ENCODE data around the gene PPP1R10.
A peak's percentile ranks its signal among the peaks of the same experiment; 100 is the strongest.
"Not testable (repeated sequence)": the region's sequence is repeated elsewhere in the genome, so short reads cannot be mapped to it uniquely, and the experiment has no call there.

Gene PPP1R10

GRCh38 chr6:30616811-30617564 lies at the start of gene PPP1R10:
PPP1R10 (minus strand) TSS chr6:30617243; CDS start chr6:30609944, 7,299 bp downstream.
- H3K4me3 ChIP-seq (ENCODE audit: low read length), result peak within 1 kb of the TSS; percentile 96
- TF ChIP-seq, protein P1, sequence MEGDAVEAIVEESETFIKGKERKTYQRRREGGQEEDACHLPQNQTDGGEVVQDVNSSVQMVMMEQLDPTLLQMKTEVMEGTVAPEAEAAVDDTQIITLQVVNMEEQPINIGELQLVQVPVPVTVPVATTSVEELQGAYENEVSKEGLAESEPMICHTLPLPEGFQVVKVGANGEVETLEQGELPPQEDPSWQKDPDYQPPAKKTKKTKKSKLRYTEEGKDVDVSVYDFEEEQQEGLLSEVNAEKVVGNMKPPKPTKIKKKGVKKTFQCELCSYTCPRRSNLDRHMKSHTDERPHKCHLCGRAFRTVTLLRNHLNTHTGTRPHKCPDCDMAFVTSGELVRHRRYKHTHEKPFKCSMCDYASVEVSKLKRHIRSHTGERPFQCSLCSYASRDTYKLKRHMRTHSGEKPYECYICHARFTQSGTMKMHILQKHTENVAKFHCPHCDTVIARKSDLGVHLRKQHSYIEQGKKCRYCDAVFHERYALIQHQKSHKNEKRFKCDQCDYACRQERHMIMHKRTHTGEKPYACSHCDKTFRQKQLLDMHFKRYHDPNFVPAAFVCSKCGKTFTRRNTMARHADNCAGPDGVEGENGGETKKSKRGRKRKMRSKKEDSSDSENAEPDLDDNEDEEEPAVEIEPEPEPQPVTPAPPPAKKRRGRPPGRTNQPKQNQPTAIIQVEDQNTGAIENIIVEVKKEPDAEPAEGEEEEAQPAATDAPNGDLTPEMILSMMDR (IDR thresholded peaks at IDR 0.05; ENCODE audit: insufficient read depth, low read depth, low read length, missing control alignments), result no peak
- peak; percentile 100 for DNase-seq (ENCODE audit: low read depth)

DNA sequence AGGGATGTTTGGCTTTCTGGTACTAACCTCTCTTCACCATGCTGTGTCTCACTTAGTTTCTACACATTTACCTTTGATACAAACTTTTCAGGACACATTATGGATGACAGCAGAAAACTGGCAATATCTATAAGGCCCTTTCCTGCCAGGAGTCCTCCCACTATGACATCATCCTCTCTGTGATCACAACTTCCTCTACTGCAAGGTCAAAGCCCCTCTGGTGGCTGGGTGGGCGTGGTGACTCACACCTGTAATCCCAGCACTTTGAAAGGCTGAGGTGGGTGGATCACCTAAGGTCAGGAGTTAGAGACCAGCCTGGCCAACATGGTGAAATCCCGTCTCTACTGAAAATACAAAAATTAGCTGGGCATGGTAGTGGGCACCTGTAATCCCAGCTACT lies 49.3 kb upstream of the PPP1R10 start:
- peak; percentile 28 for DNase-seq (ENCODE audit: low read depth)
- H3K4me3 ChIP-seq (ENCODE audit: low read length), result not testable (repeated sequence)

GRCh38 chr6:30664994-30665767 lies 48.1 kb upstream of the PPP1R10 start:
- no peak overlapping the region for H3K4me3 ChIP-seq (ENCODE audit: low read length)
- TF ChIP-seq, protein P1 (IDR thresholded peaks at IDR 0.05; ENCODE audit: insufficient read depth, low read depth, low read length, missing control alignments), result no peak
- DNase-seq (ENCODE audit: low read depth), result no peak

DNA sequence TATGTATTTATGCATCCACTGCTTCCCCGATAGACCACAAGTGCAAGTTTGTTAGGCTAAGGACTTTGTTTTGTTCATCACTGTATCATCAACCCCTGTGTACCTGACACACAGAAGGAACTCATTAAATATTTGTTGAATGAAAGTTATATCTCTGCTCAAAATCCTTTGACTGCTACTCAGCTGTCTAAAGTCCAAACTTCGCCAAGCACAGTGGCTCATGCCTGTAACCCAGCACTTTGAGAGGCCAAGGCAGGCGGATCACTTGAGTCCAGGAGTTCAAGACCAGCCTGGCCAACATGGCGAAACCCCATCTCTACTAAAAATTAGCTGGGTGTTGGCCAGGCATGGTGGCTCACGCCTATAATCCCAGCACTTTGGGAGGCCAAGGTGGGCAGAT lies 40.9 kb upstream of the PPP1R10 start:
- not testable (repeated sequence) for H3K4me3 ChIP-seq (ENCODE audit: low read length); DNase-seq (ENCODE audit: low read depth)

DNA sequence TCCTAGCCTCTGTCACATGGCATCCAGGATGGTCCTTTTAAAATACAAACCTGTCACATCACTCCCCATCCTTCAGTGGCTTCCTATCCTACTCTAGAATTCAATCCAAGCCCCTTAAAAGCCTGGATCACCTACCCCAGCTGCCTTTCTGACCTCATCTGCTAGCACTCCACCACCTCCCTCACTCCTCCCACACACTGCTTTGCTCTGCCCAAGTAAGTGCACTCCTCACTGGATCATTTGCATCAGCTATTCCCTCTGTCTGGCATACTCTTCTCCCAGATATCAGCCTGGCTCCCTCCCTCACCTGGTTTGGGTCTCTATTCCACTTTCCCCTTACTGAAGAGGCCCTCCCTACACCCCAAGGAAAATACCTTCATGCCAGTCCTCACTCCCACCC lies 40.4 kb upstream of the PPP1R10 start:
- TF ChIP-seq, protein P1 (IDR thresholded peaks at IDR 0.05; ENCODE audit: insufficient read depth, low read depth, low read length, missing control alignments), result no peak
- H3K4me3 ChIP-seq (ENCODE audit: low read length), result no peak overlapping the region
- DNase-seq (ENCODE audit: low read depth), result no peak

- DNase-seq (ENCODE audit: low read depth), result no peak
- TF ChIP-seq, protein P1 (IDR thresholded peaks at IDR 0.05; ENCODE audit: insufficient read depth, low read depth, low read length, missing control alignments), result no peak
- H3K4me3 ChIP-seq (ENCODE audit: low read length), result no peak overlapping the region
Measured at GRCh38 chr6:30656513-30656912, 39.5 kb upstream of the PPP1R10 start.

DNA sequence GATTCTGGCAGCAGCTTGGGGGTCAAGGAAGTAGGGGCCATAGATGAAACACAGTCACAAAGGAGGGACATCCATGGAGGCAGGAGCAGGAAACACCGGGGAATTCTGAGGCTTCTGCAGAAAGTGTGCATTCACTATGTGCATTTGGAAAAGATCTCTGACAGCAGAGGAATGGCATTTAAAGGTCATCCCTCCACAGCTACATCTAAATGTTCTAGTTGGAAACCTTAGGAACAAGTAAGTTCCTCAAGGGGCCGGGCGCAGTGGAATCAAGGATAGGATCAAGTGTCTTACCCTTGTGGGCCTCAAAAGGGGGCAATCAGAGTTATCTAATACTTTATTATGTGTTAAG lies 38.7 kb upstream of the PPP1R10 start:
- DNase-seq (ENCODE audit: low read depth), result no peak
- no peak overlapping the region for H3K4me3 ChIP-seq (ENCODE audit: low read length)
- TF ChIP-seq, protein P1 (IDR thresholded peaks at IDR 0.05; ENCODE audit: insufficient read depth, low read depth, low read length, missing control alignments), result no peak

All from epithelial cell of esophagus (primary cell).